ENCODE data around the gene PLEKHA4. TPM values are rescaled to one million over a fixed set of nuclear protein-coding genes. Genes with fewer than 3 reads are reported as not detected.

The PLEKHA4 gene
- total RNA-seq, 1 experiment from 2014 or later, result 11.5 TPM

Other genes starting within 250 kb of the PLEKHA4 start
- gene RPL18, start 249.4 kb downstream of the PLEKHA4 start, total RNA-seq (2014; rRNA removed; shearing (Covaris generic); ENCODE audit: low replicate concordance), result 2,144 and 2,176 TPM in 2 replicates
- gene SPHK2, start 249.1 kb downstream of the PLEKHA4 start, total RNA-seq (2014; rRNA removed; shearing (Covaris generic); ENCODE audit: low replicate concordance), result 3.6 and 4.8 TPM in 2 replicates
- 6.2 and 15.1 TPM in 2 replicates for gene DBP, start 231.2 kb downstream of the PLEKHA4 start, total RNA-seq (2014; rRNA removed; shearing (Covaris generic); ENCODE audit: low replicate concordance)
- 0.46 and 2.2 TPM in 2 replicates for gene CA11, start 222.4 kb downstream of the PLEKHA4 start, total RNA-seq (2014; rRNA removed; shearing (Covaris generic); ENCODE audit: low replicate concordance)
- gene NTN5, start 195.6 kb downstream of the PLEKHA4 start, total RNA-seq (2014; rRNA removed; shearing (Covaris generic); ENCODE audit: low replicate concordance), result 1.5 TPM in 1 of 2 replicates, not detected in the other
- not detected in 2 replicates for gene FUT2, start 172.6 kb downstream of the PLEKHA4 start, total RNA-seq (2014; rRNA removed; shearing (Covaris generic); ENCODE audit: low replicate concordance)
- 0.34 TPM in 1 of 2 replicates, not detected in the other for gene MAMSTR, start 148.9 kb downstream of the PLEKHA4 start, total RNA-seq (2014; rRNA removed; shearing (Covaris generic); ENCODE audit: low replicate concordance)
- not detected in 2 replicates for gene RASIP1, start 128.0 kb downstream of the PLEKHA4 start, total RNA-seq (2014; rRNA removed; shearing (Covaris generic); ENCODE audit: low replicate concordance)
- gene IZUMO1, start 121.7 kb downstream of the PLEKHA4 start, total RNA-seq (2014; rRNA removed; shearing (Covaris generic); ENCODE audit: low replicate concordance), result 2.4 TPM in 1 of 2 replicates, not detected in the other
- 2.9 and 3.1 TPM in 2 replicates for gene FUT1, start 116.0 kb downstream of the PLEKHA4 start, total RNA-seq (2014; rRNA removed; shearing (Covaris generic); ENCODE audit: low replicate concordance)
- gene FGF21, start 113.1 kb downstream of the PLEKHA4 start, total RNA-seq (2014; rRNA removed; shearing (Covaris generic); ENCODE audit: low replicate concordance), result not detected in 2 replicates
- 73.5 and 83.0 TPM in 2 replicates for gene BCAT2, start 57.6 kb downstream of the PLEKHA4 start, total RNA-seq (2014; rRNA removed; shearing (Covaris generic); ENCODE audit: low replicate concordance)
- 33.6 and 56.7 TPM in 2 replicates for gene HSD17B14, start 32.1 kb downstream of the PLEKHA4 start, total RNA-seq (2014; rRNA removed; shearing (Covaris generic); ENCODE audit: low replicate concordance)
- 51.0 and 52.5 TPM in 2 replicates for gene PPP1R15A, start 3.8 kb upstream of the PLEKHA4 start, total RNA-seq (2014; rRNA removed; shearing (Covaris generic); ENCODE audit: low replicate concordance)
- gene TULP2, start 30.1 kb upstream of the PLEKHA4 start, total RNA-seq (2014; rRNA removed; shearing (Covaris generic); ENCODE audit: low replicate concordance), result not detected in 2 replicates
- 338 and 348 TPM in 2 replicates for gene NUCB1, start 31.7 kb upstream of the PLEKHA4 start, total RNA-seq (2014; rRNA removed; shearing (Covaris generic); ENCODE audit: low replicate concordance)
- gene DHDH, start 65.1 kb upstream of the PLEKHA4 start, total RNA-seq (2014; rRNA removed; shearing (Covaris generic); ENCODE audit: low replicate concordance), result 1.6 and 4.4 TPM in 2 replicates
- 188 and 220 TPM in 2 replicates for gene BAX, start 86.3 kb upstream of the PLEKHA4 start, total RNA-seq (2014; rRNA removed; shearing (Covaris generic); ENCODE audit: low replicate concordance)
- 13,494 and 14,762 TPM in 2 replicates for gene FTL, start 96.7 kb upstream of the PLEKHA4 start, total RNA-seq (2014; rRNA removed; shearing (Covaris generic); ENCODE audit: low replicate concordance)
- gene GYS1, start 124.7 kb upstream of the PLEKHA4 start, total RNA-seq (2014; rRNA removed; shearing (Covaris generic); ENCODE audit: low replicate concordance), result 31.3 and 32.3 TPM in 2 replicates
- 493 and 608 TPM in 2 replicates for gene RUVBL2, start 125.3 kb upstream of the PLEKHA4 start, total RNA-seq (2014; rRNA removed; shearing (Covaris generic); ENCODE audit: low replicate concordance)
- not detected in 2 replicates for gene LHB, start 148.5 kb upstream of the PLEKHA4 start, total RNA-seq (2014; rRNA removed; shearing (Covaris generic); ENCODE audit: low replicate concordance)
- gene CGB3, start 155.7 kb upstream of the PLEKHA4 start, total RNA-seq (2014; rRNA removed; shearing (Covaris generic); ENCODE audit: low replicate concordance), result not detected in 2 replicates
- gene CGB2, start 163.3 kb upstream of the PLEKHA4 start, total RNA-seq (2014; rRNA removed; shearing (Covaris generic); ENCODE audit: low replicate concordance), result 3.7 TPM in 1 of 2 replicates, not detected in the other
- not detected in 2 replicates for gene CGB1, start 168.3 kb upstream of the PLEKHA4 start, total RNA-seq (2014; rRNA removed; shearing (Covaris generic); ENCODE audit: low replicate concordance)
- not detected in 2 replicates for gene CGB5, start 175.2 kb upstream of the PLEKHA4 start, total RNA-seq (2014; rRNA removed; shearing (Covaris generic); ENCODE audit: low replicate concordance)
- 1.7 TPM in 1 of 2 replicates, not detected in the other for gene CGB8, start 180.5 kb upstream of the PLEKHA4 start, total RNA-seq (2014; rRNA removed; shearing (Covaris generic); ENCODE audit: low replicate concordance)
- 1.7 and 4.1 TPM in 2 replicates for gene CGB7, start 189.1 kb upstream of the PLEKHA4 start, total RNA-seq (2014; rRNA removed; shearing (Covaris generic); ENCODE audit: low replicate concordance)
- 4.0 TPM in 1 of 2 replicates, not detected in the other for gene NTF4, start 196.2 kb upstream of the PLEKHA4 start, total RNA-seq (2014; rRNA removed; shearing (Covaris generic); ENCODE audit: low replicate concordance)
- not detected in 2 replicates for gene KCNA7, start 204.1 kb upstream of the PLEKHA4 start, total RNA-seq (2014; rRNA removed; shearing (Covaris generic); ENCODE audit: low replicate concordance)
- 137 and 175 TPM in 2 replicates for gene SNRNP70, start 216.8 kb upstream of the PLEKHA4 start, total RNA-seq (2014; rRNA removed; shearing (Covaris generic); ENCODE audit: low replicate concordance)
- 6.1 and 9.7 TPM in 2 replicates for gene LIN7B, start 245.8 kb upstream of the PLEKHA4 start, total RNA-seq (2014; rRNA removed; shearing (Covaris generic); ENCODE audit: low replicate concordance)

Measured in Caki2 (cell line).